Fibroblast of pulmonary artery (primary cell): ENCODE measurements around the gene ELOF1.

ENCODE experiments used
- DNase-seq: peaks from one replicate; pipeline ENCODE4 v3.0.0-alpha.2; 2010; ENCODE audit warnings: low read depth
- H3K4me3 ChIP-seq: replicated peaks from 2 replicates; pipeline ENCODE4 v1.5.1; 2011; ENCODE audit warnings: low read depth, mild to moderate bottlenecking, control low read depth, low read length, moderate library complexity
- CTCF ChIP-seq: IDR thresholded peaks from 2 replicates; pipeline ENCODE4 v1.5.1; 2011; ENCODE audit warnings: mild to moderate bottlenecking, control low read depth, low read length, inconsistent platforms; ENCODE audit errors: missing control alignments

Gene ELOF1

GRCh38 chr19:11552666-11553372 lies 6.2 kb downstream of the ELOF1 start:
- H3K4me3 ChIP-seq = no peak overlapping the region
- no peak for DNase-seq
- no peak for TF ChIP-seq CTCF

- H3K4me3 ChIP-seq = no peak overlapping the region
- DNase-seq = no peak
- peak; percentile 31 for TF ChIP-seq CTCF
Observed at GRCh38 chr19:11551603-11552235, 7.3 kb downstream of the ELOF1 start.

GRCh38 chr19:11550265-11550664 lies 8.8 kb downstream of the ELOF1 start:
- no peak for DNase-seq
- no peak overlapping the region for H3K4me3 ChIP-seq
- TF ChIP-seq CTCF = no peak

- no peak for DNase-seq
- no peak for TF ChIP-seq CTCF
- no peak overlapping the region for H3K4me3 ChIP-seq
Observed at GRCh38 chr19:11549386-11549953, 9.6 kb downstream of the ELOF1 start.

- no peak for DNase-seq
- TF ChIP-seq CTCF = no peak
- no peak overlapping the region for H3K4me3 ChIP-seq
Observed at GRCh38 chr19:11547929-11548700, 10.9 kb downstream of the ELOF1 start.

- H3K4me3 ChIP-seq = no peak overlapping the region
- no peak for TF ChIP-seq CTCF
- no peak for DNase-seq
Observed at GRCh38 chr19:11541238-11541637, 17.8 kb downstream of the ELOF1 start.
